SK-N-SH (cell line): ENCODE measurements around the gene LAMC2. TPM values are rescaled to one million over a fixed set of nuclear protein-coding genes. Genes with fewer than 3 reads are reported as not detected.
"Not testable (repeated sequence)": the region's sequence is repeated elsewhere in the genome, so short reads cannot be mapped to it uniquely, and the experiment has no call there.

Experiments
- CTCF ChIA-PET: fragments of 300-600, 350-600 bp; formaldehyde crosslinking; extraction: SDS; loops from one replicate; lab custom pipeline; 2021; lab: Yijun Ruan, JAX
- POLR2A ChIA-PET: fragments of 350-600 bp; sonication (Branson Sonifier 250); formaldehyde crosslinking; extraction: SDS; loops from one replicate; lab custom pipeline; 2020; ENCODE audit warnings: antibody characterized with exemption, inconsistent platforms; lab: Yijun Ruan, JAX
- DNase-seq: peaks from one replicate; pipeline ENCODE4 v3.0.0; 2012
- H2AFZ ChIP-seq: fragments of 200-600 bp; sonication (generic); 2 replicates; pipeline ENCODE4 v1.8.1; 2016; ENCODE audit warnings: antibody characterized with exemption, mild to moderate bottlenecking, low read depth
- H3F3A ChIP-seq: fragments of 200-600 bp; sonication (generic); replicated peaks from 2 replicates; pipeline ENCODE3; 2016; ENCODE audit warnings: antibody characterized with exemption, mild to moderate bottlenecking; ENCODE audit not compliant: insufficient read depth
- H3K27ac ChIP-seq, 2 experiments: fragments of 200-500 bp in 1 of 2; fragments of 200-600 bp in 1 of 2; sonication (Bioruptor generic) in 1 of 2; sonication (generic), shearing (Covaris generic) in 1 of 2; 2 replicates each; pipeline versions ENCODE4 v1.5.1 to v1.6.1; 2014 to 2016; ENCODE audit warnings: low read depth in 2 of 2, inconsistent platforms in 1 of 2, low read length in 1 of 2, mild to moderate bottlenecking in 1 of 2, mixed read lengths in 1 of 2
- H3K27me3 ChIP-seq: fragments of 200-600 bp; sonication (generic), shearing (Covaris generic); 2 replicates; pipeline ENCODE4 v1.6.1; 2016; ENCODE audit warnings: mixed run types; ENCODE audit not compliant: insufficient read depth
- H3K36me3 ChIP-seq, 2 experiments: fragments of 200-500 bp in 1 of 2; fragments of 200-600 bp in 1 of 2; sonication (Bioruptor generic) in 1 of 2; sonication (generic) in 1 of 2; replicated peaks in 1 of 2; 2 replicates each; pipeline versions ENCODE3 to v1.5.1; 2014 to 2016; ENCODE audit warnings: low read length in 1 of 2, mild to moderate bottlenecking in 1 of 2; ENCODE audit not compliant: insufficient read depth in 2 of 2, control insufficient read depth in 1 of 2
- H3K4me1 ChIP-seq, 2 experiments: fragments of 200-500 bp in 1 of 2; fragments of 200-600 bp in 1 of 2; sonication (Bioruptor generic) in 1 of 2; sonication (generic), shearing (Covaris generic) in 1 of 2; 2 replicates each; pipeline versions ENCODE4 v1.5.1 to v1.6.1; 2014 to 2016; ENCODE audit warnings: low read depth in 1 of 2, low read length in 1 of 2, mixed run types in 1 of 2; ENCODE audit not compliant: insufficient read depth in 2 of 2, control insufficient read depth in 1 of 2
- H3K4me2 ChIP-seq: fragments of 200-600 bp; sonication (generic), shearing (Covaris generic); 2 replicates; pipeline ENCODE4 v1.6.1; 2017; ENCODE audit warnings: mixed run types
- H3K4me3 ChIP-seq, 2 experiments: fragments of 200-500 bp in 1 of 2; fragments of 200-600 bp in 1 of 2; sonication (Bioruptor generic) in 1 of 2; sonication (generic), shearing (Covaris generic) in 1 of 2; 2 replicates each; pipeline versions ENCODE4 v1.5.1 to v1.8.1; 2014 to 2016; ENCODE audit warnings: low read depth in 2 of 2, inconsistent platforms in 1 of 2, low read length in 1 of 2, mild to moderate bottlenecking in 1 of 2, mixed read lengths in 1 of 2, moderate library complexity in 1 of 2
- H3K79me2 ChIP-seq: fragments of 200-600 bp; sonication (generic); 2 replicates; pipeline ENCODE4 v1.8.1; 2017; ENCODE audit warnings: mild to moderate bottlenecking; ENCODE audit not compliant: insufficient read depth
- H3K9ac ChIP-seq: fragments of 200-600 bp; sonication (generic); 2 replicates; pipeline ENCODE4 v1.6.1; 2017; ENCODE audit warnings: mixed run types
- H3K9me2 ChIP-seq: fragments of 200-600 bp; sonication (generic); 2 replicates; pipeline ENCODE4 v1.6.1; 2017; ENCODE audit warnings: mixed run types
- H3K9me3 ChIP-seq: fragments of 200-600 bp; sonication (generic); 2 replicates; pipeline ENCODE4 v1.6.1; 2017; ENCODE audit warnings: mixed run types, mild to moderate bottlenecking, moderate library complexity
- H4K20me1 ChIP-seq: fragments of 200-600 bp; sonication (generic); 2 replicates; pipeline ENCODE4 v1.6.1; 2017; ENCODE audit warnings: mild to moderate bottlenecking, mixed run types; ENCODE audit not compliant: insufficient read depth
- CHD2 ChIP-seq: fragments of 150-350 bp; IDR thresholded peaks from 2 replicates; pipeline ENCODE4 v1.6.1; 2018; ENCODE audit warnings: low read length; ENCODE audit not compliant: partially characterized antibody
- CTCF ChIP-seq: fragments of 200-600 bp; sonication (generic); IDR thresholded peaks from 2 replicates; pipeline ENCODE4 v1.6.1; 2017; ENCODE audit warnings: antibody characterized with exemption, mild to moderate bottlenecking, moderate library complexity
- ELF1 ChIP-seq: IDR thresholded peaks from 2 replicates; pipeline ENCODE4 v1.4.0; 2012
- EP300 ChIP-seq, 2 experiments: IDR thresholded peaks; 2 replicates each; pipeline versions ENCODE4 v1.4.0 to v1.6.1; 2012; ENCODE audit warnings: borderline replicate concordance in 1 of 2, low read depth in 1 of 2, low read length in 1 of 2
- FOSL2 ChIP-seq: IDR thresholded peaks from 2 replicates; pipeline ENCODE4 v1.4.0; 2012; ENCODE audit warnings: low read depth, mild to moderate bottlenecking, moderate library complexity, borderline replicate concordance
- JUND ChIP-seq: IDR thresholded peaks from 2 replicates; pipeline ENCODE4 v1.4.0; 2012
- NFIC ChIP-seq: IDR thresholded peaks from 2 replicates; pipeline ENCODE4 v1.4.0; 2012; ENCODE audit warnings: borderline replicate concordance
- NRF1 ChIP-seq: IDR thresholded peaks from 2 replicates; pipeline ENCODE4 v1.6.1; 2012; ENCODE audit warnings: low read depth, mild to moderate bottlenecking, low read length
- POLR2AphosphoS5 ChIP-seq: IDR thresholded peaks from 2 replicates; pipeline ENCODE4 v1.6.1; 2012; ENCODE audit warnings: low read depth, low read length
- RCOR1 ChIP-seq: fragments of 150-350 bp; IDR thresholded peaks from 2 replicates; pipeline ENCODE4 v1.6.1; 2017; ENCODE audit warnings: antibody characterized with exemption, low read length
- REST ChIP-seq: IDR thresholded peaks from 2 replicates; pipeline ENCODE4 v1.6.1; 2012; ENCODE audit warnings: mild to moderate bottlenecking, low read depth, low read length, moderate library complexity
- SIN3A ChIP-seq: IDR thresholded peaks from 2 replicates; pipeline ENCODE4 v1.6.1; 2012; ENCODE audit warnings: low read depth, mild to moderate bottlenecking, low read length, moderate library complexity, borderline replicate concordance
- TAF1 ChIP-seq: IDR thresholded peaks from 2 replicates; pipeline ENCODE4 v1.6.1; 2012; ENCODE audit warnings: low read depth, mild to moderate bottlenecking, low read length, moderate library complexity, borderline replicate concordance
- TCF12 ChIP-seq: IDR thresholded peaks from 2 replicates; pipeline ENCODE4 v1.4.0; 2012
- USF1 ChIP-seq: IDR thresholded peaks from 2 replicates; pipeline ENCODE4 v1.4.0; 2012; ENCODE audit warnings: low read depth, borderline replicate concordance
- USF2 ChIP-seq: fragments of 150-350 bp; IDR thresholded peaks from 2 replicates; pipeline ENCODE4 v1.6.1; 2017; ENCODE audit warnings: antibody characterized with exemption, low read length, low read depth, borderline replicate concordance
- WGBS: methylation state at CpG from one replicate; pipeline ENCODE4 v1.1.6; 2017; ENCODE audit warnings: low lambda C conversion rate; 5-methylcytosine and 5-hydroxymethylcytosine counted together
- polyA plus RNA-seq, 3 experiments: library from polyadenylated mRNA; depleted of rRNA; stranded (reverse); fragments of >200 nt; gene quantifications; 2 replicates each; pipeline ENCODE4 v1.2.3, GENCODE V29; 2012

Gene LAMC2
- polyA plus RNA-seq, 1 of the 3 experiments (the other 2 are of a cell fraction), result 0.15 TPM

GRCh38 chr1:183239793-183240525 lies 53.9 kb downstream of the LAMC2 start:
- TF ChIP-seq ELF1 (no peak), EP300 (IDR thresholded peaks at IDR 0.05; ENCODE audit: borderline replicate concordance in 1 of 2, low read depth in 1 of 2, low read length in 1 of 2) (no peak), NFIC (no peak), TCF12 (no peak), USF1 (no peak)
- TF ChIP-seq, all 33 proteins: peak for 0
- ChIA-PET POLR2A (no interaction called here), CTCF (interaction anchor here (6.7 kb wide), 1 partner anchor 11 kb away, joined by 37 read pairs; no protein-coding TSS in a partner anchor)
- Histone ChIP-seq H3K4me2 (no peak overlapping the region), H3K79me2 (no peaks in the 10 kb centered on the region), H3F3A (peaks cover 21% of the 10 kb centered on the region), H3K9ac (no peak overlapping the region), H3K9me3 (no peaks in the 10 kb centered on the region), H3K27ac (no peak overlapping the region), H3K27me3 (no peaks in the 10 kb centered on the region), H2AFZ (no peak overlapping the region), H4K20me1 (no peaks in the 10 kb centered on the region), H3K9me2 (no peaks in the 10 kb centered on the region), H3K36me3 (no peaks in the 10 kb centered on the region), H3K4me1 (peaks cover 2 to 13% of the 10 kb centered on the region in 2 experiments; a peak in 2 of 4 replicates), H3K4me3 (no peak overlapping the region)
- DNase-seq, result no peak
- WGBS, result 76% methylated on average over 8 of the region's 8 CpGs

GRCh38 chr1:183240526-183240825 lies 54.4 kb downstream of the LAMC2 start:
- WGBS, result 67% methylated on average over 4 of the region's 4 CpGs
- H2AFZ ChIP-seq, result no peak overlapping the region
- H3K27me3 ChIP-seq, result no peaks in the 10 kb centered on the region
- POLR2A ChIA-PET, result no interaction called here
- no peaks in the 10 kb centered on the region for H3K79me2 ChIP-seq
- H3K9me3 ChIP-seq, result no peaks in the 10 kb centered on the region
- H3F3A ChIP-seq, result peaks cover 16% of the 10 kb centered on the region
- no peaks in the 10 kb centered on the region for H4K20me1 ChIP-seq
- TF ChIP-seq NRF1, result no peak
- TF ChIP-seq POLR2AphosphoS5, result no peak
- TF ChIP-seq JUND, result no peak
- no peak for TF ChIP-seq FOSL2
- TF ChIP-seq REST, result no peak
- TF ChIP-seq USF2, result no peak
- no peak for TF ChIP-seq SIN3A
- TF ChIP-seq CTCF, result no peak
- TF ChIP-seq TAF1, result no peak
- TF ChIP-seq CHD2, result no peak
- no peak for TF ChIP-seq RCOR1
- peaks cover under 1 to 8% of the 10 kb centered on the region in 2 experiments; a peak in 2 of 4 replicates for H3K4me1 ChIP-seq
- H3K9me2 ChIP-seq, result no peaks in the 10 kb centered on the region
- DNase-seq, result no peak
- H3K4me2 ChIP-seq, result no peak overlapping the region
- CTCF ChIA-PET, result interaction anchor here (1.1 to 6.7 kb wide), 2 partner anchors 12 to 16 kb away, joined by 3 to 37 read pairs; no protein-coding TSS in a partner anchor
- no peak overlapping the region for H3K4me3 ChIP-seq
- H3K9ac ChIP-seq, result no peak overlapping the region
- H3K36me3 ChIP-seq, result no peaks in the 10 kb centered on the region
- H3K27ac ChIP-seq, result no peak overlapping the region

GRCh38 chr1:183240853-183241252 lies 54.8 kb downstream of the LAMC2 start:
- H3K79me2 ChIP-seq, H3K4me3 ChIP-seq, H3K9me3 ChIP-seq, H2AFZ ChIP-seq, H3K9me2 ChIP-seq, H3K36me3 ChIP-seq, H3K9ac ChIP-seq, H3K27ac ChIP-seq, POLR2A ChIA-PET, H4K20me1 ChIP-seq, H3K4me1 ChIP-seq, H3K4me2 ChIP-seq, DNase-seq, H3K27me3 ChIP-seq: not testable (repeated sequence)
- CTCF ChIA-PET, result interaction anchor here (1.1 to 6.7 kb wide), 2 partner anchors 12 to 16 kb away, joined by 3 to 37 read pairs; no protein-coding TSS in a partner anchor
- peaks cover 12% of the 10 kb centered on the region for H3F3A ChIP-seq
- 87% methylated on average over 8 of the region's 8 CpGs for WGBS
